ENCODE measurements around the gene DYSF. TPM values are rescaled to one million over a fixed set of nuclear protein-coding genes. Genes with fewer than 3 reads are reported as not detected.

Gene DYSF
- polyA plus RNA-seq, 1 of the 3 experiments (the other 2 are of a cell fraction), result 0.10 TPM

DNA sequence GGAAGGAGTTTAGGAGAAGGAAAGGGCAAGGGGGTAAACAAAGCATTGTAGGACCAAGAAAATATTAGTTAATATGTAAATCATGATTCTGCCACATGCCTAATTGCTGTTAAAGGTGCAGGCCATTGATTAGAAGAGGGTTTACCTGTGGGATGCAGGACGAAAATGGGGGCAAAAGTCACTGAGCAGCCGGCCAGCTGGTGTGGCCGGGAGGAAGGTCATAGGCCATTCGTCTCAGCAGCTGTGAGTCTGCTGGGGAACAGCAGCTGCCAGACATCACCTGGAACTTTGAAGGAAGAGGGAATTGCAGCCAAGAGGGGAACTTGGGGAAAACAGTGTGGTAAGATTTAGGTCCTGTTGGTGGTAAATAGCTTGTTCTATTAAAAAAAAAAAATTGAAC, 184.4 kb downstream of the DYSF start:
- H3K36me3 ChIP-seq (replicated peaks in 1 of 2; ENCODE audit: control insufficient read depth in 1 of 2, insufficient read depth in 2 of 2, low read length in 1 of 2), result no peaks in the 10 kb centered on the region
- 43% methylated on average over 4 of the region's 4 CpGs for WGBS (ENCODE audit: low lambda C conversion rate)
- CTCF ChIA-PET, result interaction anchor here (1.2 kb wide), 1 partner anchor 28 kb away, joined by 3 read pairs; no protein-coding TSS in a partner anchor
- peaks cover 3% of the 10 kb centered on the region for H3F3A ChIP-seq (replicated peaks; ENCODE audit: insufficient read depth)
- TF ChIP-seq FOXJ3 (CRISPR knock-in tag; IDR thresholded peaks at IDR 0.05) (no peak), EP300 (IDR thresholded peaks at IDR 0.05; ENCODE audit: borderline replicate concordance in 1 of 2, low read depth in 1 of 2, low read length in 1 of 2) (no peak), EZH2phosphoT487 (IDR thresholded peaks at IDR 0.05; ENCODE audit: borderline replicate concordance, low read depth) (no peak), YY1 (IDR thresholded peaks at IDR 0.05; ENCODE audit: low read depth) (no peak), RAD21 (IDR thresholded peaks at IDR 0.05; ENCODE audit: low read length) (no peak), RCOR1 (IDR thresholded peaks at IDR 0.05; ENCODE audit: low read length) (no peak)
- TF ChIP-seq, protein P1, sequence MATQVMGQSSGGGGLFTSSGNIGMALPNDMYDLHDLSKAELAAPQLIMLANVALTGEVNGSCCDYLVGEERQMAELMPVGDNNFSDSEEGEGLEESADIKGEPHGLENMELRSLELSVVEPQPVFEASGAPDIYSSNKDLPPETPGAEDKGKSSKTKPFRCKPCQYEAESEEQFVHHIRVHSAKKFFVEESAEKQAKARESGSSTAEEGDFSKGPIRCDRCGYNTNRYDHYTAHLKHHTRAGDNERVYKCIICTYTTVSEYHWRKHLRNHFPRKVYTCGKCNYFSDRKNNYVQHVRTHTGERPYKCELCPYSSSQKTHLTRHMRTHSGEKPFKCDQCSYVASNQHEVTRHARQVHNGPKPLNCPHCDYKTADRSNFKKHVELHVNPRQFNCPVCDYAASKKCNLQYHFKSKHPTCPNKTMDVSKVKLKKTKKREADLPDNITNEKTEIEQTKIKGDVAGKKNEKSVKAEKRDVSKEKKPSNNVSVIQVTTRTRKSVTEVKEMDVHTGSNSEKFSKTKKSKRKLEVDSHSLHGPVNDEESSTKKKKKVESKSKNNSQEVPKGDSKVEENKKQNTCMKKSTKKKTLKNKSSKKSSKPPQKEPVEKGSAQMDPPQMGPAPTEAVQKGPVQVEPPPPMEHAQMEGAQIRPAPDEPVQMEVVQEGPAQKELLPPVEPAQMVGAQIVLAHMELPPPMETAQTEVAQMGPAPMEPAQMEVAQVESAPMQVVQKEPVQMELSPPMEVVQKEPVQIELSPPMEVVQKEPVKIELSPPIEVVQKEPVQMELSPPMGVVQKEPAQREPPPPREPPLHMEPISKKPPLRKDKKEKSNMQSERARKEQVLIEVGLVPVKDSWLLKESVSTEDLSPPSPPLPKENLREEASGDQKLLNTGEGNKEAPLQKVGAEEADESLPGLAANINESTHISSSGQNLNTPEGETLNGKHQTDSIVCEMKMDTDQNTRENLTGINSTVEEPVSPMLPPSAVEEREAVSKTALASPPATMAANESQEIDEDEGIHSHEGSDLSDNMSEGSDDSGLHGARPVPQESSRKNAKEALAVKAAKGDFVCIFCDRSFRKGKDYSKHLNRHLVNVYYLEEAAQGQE (IDR thresholded peaks at IDR 0.05; ENCODE audit: low read depth, low read length), result no peak
- TF ChIP-seq, protein P2, sequence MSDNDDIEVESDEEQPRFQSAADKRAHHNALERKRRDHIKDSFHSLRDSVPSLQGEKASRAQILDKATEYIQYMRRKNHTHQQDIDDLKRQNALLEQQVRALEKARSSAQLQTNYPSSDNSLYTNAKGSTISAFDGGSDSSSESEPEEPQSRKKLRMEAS (IDR thresholded peaks at IDR 0.05; ENCODE audit: low read depth), result no peak
- TF ChIP-seq, protein P3, sequence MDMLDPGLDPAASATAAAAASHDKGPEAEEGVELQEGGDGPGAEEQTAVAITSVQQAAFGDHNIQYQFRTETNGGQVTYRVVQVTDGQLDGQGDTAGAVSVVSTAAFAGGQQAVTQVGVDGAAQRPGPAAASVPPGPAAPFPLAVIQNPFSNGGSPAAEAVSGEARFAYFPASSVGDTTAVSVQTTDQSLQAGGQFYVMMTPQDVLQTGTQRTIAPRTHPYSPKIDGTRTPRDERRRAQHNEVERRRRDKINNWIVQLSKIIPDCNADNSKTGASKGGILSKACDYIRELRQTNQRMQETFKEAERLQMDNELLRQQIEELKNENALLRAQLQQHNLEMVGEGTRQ (IDR thresholded peaks at IDR 0.05; ENCODE audit: borderline replicate concordance, low read depth, low read length), result no peak
- no peak overlapping the region for H3K9ac ChIP-seq
- DNase-seq, result no peak
- no peaks in the 10 kb centered on the region for H3K4me1 ChIP-seq (ENCODE audit: control insufficient read depth in 1 of 2, insufficient read depth in 2 of 2, low read depth in 1 of 2, low read length in 1 of 2)
- H3K27me3 ChIP-seq (ENCODE audit: insufficient read depth), result no peaks in the 10 kb centered on the region; the same call in 1 of the 2 replicates
- no peaks in the 10 kb centered on the region for H3K9me2 ChIP-seq
- H2AFZ ChIP-seq (ENCODE audit: low read depth), result no peak overlapping the region
- no peaks in the 10 kb centered on the region for H3K79me2 ChIP-seq (ENCODE audit: insufficient read depth)
- no peak overlapping the region for H3K27ac ChIP-seq (ENCODE audit: low read depth in 2 of 2, low read length in 1 of 2)
- no peaks in the 10 kb centered on the region for H4K20me1 ChIP-seq (ENCODE audit: insufficient read depth)
- POLR2A ChIA-PET, result no interaction called here
- H3K9me3 ChIP-seq, result no peaks in the 10 kb centered on the region
- H3K4me2 ChIP-seq, result no peak overlapping the region
- H3K4me3 ChIP-seq (ENCODE audit: low read depth in 2 of 2, low read length in 1 of 2), result no peak overlapping the region

DNA sequence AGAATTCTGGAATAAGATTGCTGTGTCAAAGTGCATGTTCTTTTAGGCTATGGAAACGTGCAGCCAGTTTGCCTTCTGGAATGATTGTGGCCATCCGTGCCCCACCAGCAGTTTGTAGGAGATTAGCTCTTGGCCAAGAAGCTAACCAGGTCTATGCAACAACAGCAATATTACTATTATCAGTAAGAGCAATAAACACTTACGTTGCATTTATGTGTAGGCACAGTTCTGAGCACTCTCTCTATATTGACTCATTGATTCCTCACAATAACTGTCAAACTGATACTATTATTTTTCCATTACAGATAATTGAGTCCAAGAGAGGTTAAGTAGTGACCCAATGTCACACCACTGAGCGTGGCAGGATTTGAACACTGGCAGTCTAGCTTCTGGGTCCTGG, 186.4 kb downstream of the DYSF start:
- POLR2A ChIA-PET, result no interaction called here

More for the DNA sequence above, 186.4 kb downstream of the DYSF start:
- TF ChIP-seq, protein P4, sequence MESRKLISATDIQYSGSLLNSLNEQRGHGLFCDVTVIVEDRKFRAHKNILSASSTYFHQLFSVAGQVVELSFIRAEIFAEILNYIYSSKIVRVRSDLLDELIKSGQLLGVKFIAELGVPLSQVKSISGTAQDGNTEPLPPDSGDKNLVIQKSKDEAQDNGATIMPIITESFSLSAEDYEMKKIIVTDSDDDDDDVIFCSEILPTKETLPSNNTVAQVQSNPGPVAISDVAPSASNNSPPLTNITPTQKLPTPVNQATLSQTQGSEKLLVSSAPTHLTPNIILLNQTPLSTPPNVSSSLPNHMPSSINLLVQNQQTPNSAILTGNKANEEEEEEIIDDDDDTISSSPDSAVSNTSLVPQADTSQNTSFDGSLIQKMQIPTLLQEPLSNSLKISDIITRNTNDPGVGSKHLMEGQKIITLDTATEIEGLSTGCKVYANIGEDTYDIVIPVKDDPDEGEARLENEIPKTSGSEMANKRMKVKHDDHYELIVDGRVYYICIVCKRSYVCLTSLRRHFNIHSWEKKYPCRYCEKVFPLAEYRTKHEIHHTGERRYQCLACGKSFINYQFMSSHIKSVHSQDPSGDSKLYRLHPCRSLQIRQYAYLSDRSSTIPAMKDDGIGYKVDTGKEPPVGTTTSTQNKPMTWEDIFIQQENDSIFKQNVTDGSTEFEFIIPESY (IDR thresholded peaks at IDR 0.05; ENCODE audit: borderline replicate concordance, low read depth), result no peak
- TF ChIP-seq CHD2 (IDR thresholded peaks at IDR 0.05; ENCODE audit: low read length, partially characterized antibody) (no peak), FOSL2 (IDR thresholded peaks at IDR 0.05; ENCODE audit: borderline replicate concordance, low read depth) (no peak), TAF1 (IDR thresholded peaks at IDR 0.05; ENCODE audit: borderline replicate concordance, low read depth, low read length) (no peak)
- Histone ChIP-seq H3K4me3 (ENCODE audit: low read depth in 2 of 2, low read length in 1 of 2) (no peak overlapping the region), H3K27me3 (ENCODE audit: insufficient read depth) (no peaks in the 10 kb centered on the region), H3K9me2 (no peaks in the 10 kb centered on the region), H3K36me3 (replicated peaks in 1 of 2; ENCODE audit: control insufficient read depth in 1 of 2, insufficient read depth in 2 of 2, low read length in 1 of 2) (no peaks in the 10 kb centered on the region), H3K9me3 (no peaks in the 10 kb centered on the region), H2AFZ (ENCODE audit: low read depth) (no peak overlapping the region), H4K20me1 (ENCODE audit: insufficient read depth) (no peaks in the 10 kb centered on the region), H3K9ac (no peak overlapping the region), H3K27ac (ENCODE audit: low read depth in 2 of 2, low read length in 1 of 2) (no peak overlapping the region), H3K4me2 (no peak overlapping the region), H3F3A (replicated peaks; ENCODE audit: insufficient read depth) (peaks cover 3% of the 10 kb centered on the region), H3K4me1 (ENCODE audit: control insufficient read depth in 1 of 2, insufficient read depth in 2 of 2, low read depth in 1 of 2, low read length in 1 of 2) (no peaks in the 10 kb centered on the region), H3K79me2 (ENCODE audit: insufficient read depth) (no peaks in the 10 kb centered on the region)
- WGBS (ENCODE audit: low lambda C conversion rate), result 37% methylated on average over 4 of the region's 4 CpGs
- CTCF ChIA-PET, result interaction anchor here (1.0 to 1.5 kb wide), 2 partner anchors 47 to 94 kb away, joined by 3 read pairs; no protein-coding TSS in a partner anchor
- no peak for DNase-seq
